GM21526 (cell line): ENCODE results near the gene IGF2.

Experiments used
- ATAC-seq: cut with Tn5 transposase; IDR thresholded peaks from one replicate; pipeline ENCODE4 v1.9.1; 2021; ENCODE audit warnings: moderate library complexity; ENCODE audit not compliant: unreplicated experiment, low FRiP score

IGF2 gene

DNA sequence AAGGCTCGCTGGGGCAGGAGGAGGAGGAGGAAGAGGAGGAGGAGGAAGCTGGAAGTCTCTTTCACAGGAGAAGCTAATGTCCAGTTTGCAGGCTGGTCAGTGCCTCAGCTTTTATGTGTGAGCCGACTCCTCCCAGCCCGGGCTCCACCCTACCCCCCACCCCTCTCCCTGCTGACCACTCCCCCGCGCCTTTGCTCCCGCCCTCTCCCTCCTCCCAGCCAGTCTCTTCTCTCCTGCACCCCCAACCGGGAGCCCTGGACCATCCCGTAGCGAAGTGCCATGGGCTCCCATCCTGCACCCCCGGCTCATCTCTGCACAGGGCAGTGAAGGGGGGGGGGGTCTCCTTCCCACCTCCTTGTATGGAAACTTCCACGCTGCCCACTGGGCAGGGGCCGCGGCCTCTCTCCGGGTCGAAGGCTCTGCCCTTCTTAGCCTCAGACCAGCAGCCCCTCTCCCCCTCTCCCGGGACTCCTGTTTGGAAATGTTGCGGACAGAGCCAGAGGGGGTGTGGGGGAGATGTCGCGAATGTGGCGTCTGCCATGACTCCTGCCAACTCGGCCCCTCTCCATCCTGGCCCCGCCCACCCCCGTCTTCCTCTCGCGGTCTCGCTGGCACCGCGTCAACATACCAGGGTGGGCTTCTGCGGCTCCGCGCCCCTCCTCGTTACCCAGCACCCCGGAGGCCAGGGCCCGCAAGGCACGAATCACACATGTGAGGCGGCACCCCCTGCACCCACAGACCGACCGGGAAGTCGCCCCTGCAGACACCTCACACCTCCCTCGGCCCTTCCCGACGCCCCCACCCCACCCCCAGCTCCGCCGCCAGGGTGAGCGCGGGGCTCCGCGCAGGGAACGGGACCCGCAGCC lies 1.8 kb downstream of the IGF2 start:
- no peak for ATAC-seq

DNA sequence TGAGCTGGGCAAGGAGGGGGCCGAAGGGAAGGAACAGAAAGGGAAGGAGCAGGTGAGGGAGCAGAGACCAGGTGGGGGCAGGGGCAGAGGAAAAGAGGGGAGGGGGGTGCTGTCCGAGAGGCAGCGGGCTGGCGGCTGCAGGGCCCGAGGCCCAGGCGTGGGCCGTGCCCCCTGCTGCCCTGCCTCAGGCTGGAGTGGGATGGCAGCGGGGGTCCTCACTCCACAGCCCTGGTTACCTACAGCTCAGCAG lies 2.3 kb downstream of the IGF2 start:
- ATAC-seq = no peak

GRCh38 chr11:2136209-2136951 lies 2.8 kb downstream of the IGF2 start:
- ATAC-seq = no peak

GRCh38 chr11:2135648-2136201 lies 3.5 kb downstream of the IGF2 start:
- no peak for ATAC-seq

DNA sequence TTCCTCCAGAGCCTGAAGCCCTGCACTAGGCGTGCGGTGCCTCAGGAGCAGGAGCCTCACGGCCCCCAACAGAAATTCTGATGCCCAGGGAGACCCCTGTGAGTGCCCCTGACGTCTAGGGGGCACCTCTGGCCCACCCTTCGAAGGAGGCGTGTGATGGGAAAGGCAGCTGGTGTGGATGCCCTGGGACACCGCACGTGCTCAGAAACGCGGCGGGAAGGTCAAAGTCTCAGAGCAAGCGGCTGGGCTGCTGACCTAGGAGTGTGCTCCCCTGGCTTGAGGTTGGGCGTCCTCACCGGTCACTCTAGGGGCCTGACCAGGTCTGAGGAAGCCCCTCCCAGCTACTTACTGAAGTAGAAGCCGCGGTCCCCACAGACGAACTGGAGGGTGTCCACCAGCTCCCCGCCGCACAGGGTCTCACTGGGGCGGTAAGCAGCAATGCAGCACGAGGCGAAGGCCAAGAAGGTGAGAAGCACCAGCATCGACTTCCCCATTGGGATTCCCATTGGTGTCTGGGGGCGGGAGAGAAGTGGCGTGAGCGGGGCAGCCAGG lies 4.1 kb downstream of the IGF2 start:
- no peak for ATAC-seq

GRCh38 chr11:2134022-2135010 lies 4.9 kb downstream of the IGF2 start:
- ATAC-seq = no peak

DNA sequence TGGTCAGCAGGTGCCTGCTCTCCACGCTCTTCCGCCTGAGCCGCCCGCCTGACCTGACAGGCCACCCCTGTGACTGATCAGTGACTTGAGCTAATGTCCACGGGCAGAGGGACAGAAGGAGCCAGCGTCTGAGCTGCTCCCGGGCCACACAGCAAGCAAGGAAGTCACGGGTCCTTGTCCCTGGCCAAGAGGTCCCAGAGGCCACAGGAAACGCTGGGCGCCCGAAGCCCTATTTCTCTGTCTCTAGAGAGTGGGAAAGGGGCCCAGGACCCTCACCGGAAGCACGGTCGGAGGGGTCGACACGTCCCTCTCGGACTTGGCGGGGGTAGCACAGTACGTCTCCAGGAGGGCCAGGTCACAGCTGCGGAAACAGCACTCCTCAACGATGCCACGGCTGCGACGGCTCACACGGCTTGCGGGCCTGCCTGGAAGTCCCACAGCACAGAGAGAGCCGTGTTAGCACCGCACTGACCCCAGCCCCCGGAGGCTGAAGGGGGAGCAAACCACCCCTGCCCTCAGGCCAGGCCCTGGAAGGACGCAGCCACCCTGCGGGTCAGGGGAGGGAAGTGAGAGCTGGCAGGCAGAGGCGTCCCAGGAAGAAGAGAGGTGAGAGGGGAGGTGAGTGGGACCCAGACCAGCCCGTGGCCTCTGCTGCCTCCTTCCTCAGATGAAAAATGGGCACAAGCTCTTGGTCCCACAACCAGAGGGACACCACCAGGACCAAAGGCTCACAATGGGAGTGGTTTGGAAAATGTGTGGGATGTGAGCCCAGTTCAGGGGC lies 5.8 kb downstream of the IGF2 start:
- no peak for ATAC-seq

- no peak for ATAC-seq
These were observed 6.3 kb downstream of the IGF2 start for GRCh38 chr11:2132874-2133240.

DNA sequence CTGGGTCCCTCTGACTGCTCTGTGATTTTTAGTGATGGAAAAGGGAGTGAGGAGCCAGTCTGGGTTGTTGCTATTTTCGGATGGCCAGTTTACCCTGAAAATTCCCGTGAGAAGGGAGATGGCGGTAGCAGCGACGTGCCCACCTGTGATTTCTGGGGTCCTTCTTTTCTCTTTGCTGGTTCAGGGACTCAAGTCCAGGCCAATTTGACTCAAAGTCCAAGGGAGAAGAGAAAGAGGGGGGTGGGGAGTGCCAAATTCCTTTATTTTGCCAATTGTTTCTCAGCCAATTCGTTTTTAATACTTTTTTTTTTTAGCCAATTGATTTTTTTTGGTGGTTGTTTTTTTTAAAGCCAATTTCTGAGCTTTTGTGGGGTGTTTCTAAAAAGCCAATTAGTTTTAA lies 6.9 kb downstream of the IGF2 start:
- no peak for ATAC-seq

GRCh38 chr11:2131371-2132236 lies 7.6 kb downstream of the IGF2 start:
- no peak for ATAC-seq

GRCh38 chr11:2130881-2131352 lies 8.3 kb downstream of the IGF2 start:
- ATAC-seq = no peak

- no peak for ATAC-seq
These were observed 9.4 kb downstream of the IGF2 start for GRCh38 chr11:2129699-2130366.

GRCh38 chr11:2129308-2129698 lies 9.9 kb downstream of the IGF2 start:
- ATAC-seq = no peak

DNA sequence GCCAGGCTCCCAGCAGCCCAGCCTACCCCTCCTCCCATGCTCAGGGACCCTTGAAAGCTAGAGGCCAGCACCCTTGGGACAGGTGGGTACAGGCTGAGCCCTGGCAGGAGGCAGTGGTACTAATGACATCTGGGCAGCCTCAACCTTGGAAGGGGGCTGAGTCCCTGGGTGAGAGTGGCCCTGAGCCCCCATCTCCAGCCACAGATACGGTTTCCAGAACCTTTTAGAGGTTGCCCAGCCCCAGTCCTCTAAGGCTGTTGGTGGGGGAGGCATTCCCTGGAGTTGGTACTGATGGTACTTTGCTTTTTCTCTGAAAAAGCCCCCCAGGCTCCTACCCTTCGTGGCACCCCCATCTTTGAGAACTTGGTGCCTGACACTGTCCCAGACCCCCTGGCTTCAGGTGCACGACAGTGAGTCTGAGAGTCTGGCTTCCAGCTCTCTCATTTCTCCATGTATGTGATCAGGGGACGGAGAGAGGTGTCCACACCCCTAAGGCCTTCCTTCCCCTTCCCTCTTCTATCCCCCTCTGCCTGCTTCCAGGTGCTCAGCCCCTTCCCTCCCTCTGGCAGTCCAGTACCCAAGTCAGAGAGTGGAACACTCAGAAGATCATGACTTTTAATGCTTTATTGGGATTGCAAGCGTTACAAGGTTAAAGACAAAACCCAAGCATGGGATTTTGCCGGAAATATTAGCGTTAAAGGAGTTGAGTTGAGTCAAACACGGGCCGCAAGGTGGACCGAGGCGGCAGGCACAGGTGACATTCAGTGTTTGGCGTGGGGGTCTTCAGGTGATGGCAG lies 10.5 kb downstream of the IGF2 start:
- ATAC-seq = no peak

DNA sequence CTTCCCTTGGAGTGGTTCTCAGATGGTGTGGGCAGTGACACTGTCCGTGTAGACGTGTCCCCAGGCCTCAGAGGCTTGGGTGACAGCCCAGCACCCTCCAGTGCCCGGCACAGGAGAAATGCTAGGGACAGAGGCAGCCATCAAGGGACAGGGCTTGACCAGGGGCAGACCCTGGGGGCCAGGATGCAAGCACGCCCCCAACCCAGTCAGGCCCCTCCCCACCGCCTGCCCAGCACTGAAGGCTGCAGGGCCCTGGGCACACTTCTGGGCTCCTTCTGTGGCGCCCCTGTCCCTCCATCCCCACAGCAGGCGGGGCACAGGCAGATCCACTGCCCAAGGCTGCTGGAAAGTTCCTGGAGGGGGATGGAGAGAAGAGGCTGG lies 11.1 kb downstream of the IGF2 start:
- no peak for ATAC-seq

DNA sequence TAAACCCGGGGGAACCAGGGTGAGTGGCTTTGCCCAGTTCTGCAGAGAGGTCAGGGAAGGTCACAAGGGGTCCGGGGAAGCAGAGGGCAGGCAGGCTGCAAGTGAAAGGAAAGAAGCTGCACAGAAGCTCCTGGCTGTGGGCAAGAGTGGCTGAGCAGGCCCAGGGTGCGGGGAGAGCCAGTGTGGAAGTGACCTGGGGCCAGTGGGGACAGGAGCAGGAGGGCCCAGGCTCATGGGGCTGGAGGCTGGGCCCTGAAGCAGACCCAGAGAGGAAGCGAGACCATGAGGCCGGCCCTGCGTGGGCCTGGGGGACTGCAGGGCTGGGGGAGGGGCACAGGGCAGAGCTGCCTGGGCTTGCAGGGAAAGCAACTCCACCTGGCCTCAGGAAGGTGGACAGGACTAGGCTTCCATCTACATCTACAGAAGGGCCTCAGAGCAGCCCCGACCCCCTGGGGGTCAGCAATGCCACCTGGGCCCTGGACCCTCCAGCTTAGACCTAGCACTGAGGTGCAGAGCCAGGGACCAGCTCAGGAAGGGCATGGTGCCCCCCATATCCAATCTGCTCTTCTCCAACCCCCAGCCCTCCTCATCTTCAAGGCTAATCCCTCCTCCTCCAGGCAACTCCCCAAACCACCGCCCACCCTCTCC lies 11.6 kb downstream of the IGF2 start:
- ATAC-seq = no peak

DNA sequence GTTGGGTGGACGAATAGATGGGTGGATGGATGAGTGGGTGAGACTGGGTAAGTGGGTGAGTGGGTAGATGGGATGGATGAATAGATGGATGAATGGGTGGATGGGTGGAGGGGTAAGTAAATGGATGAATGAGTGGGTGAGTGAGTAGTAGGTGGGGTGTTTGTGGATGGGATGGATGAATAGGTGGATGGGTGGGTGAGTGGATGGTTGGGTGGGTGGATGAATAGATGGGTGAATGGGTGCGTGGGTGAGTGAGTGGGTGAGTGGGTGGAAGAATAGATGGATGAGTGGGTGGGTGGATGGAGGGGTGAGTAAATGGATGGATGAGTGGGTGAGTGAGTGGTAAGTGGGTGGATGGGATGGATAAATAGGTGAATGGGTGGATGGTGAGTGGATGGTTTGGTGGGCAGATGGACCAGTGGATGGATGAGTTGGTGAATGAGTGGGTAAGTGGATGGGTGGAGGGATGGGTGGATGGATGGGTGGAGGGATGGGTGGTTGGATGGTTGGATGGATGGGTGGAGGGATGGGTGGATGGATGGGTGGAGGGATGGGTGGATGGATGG lies 12.6 kb downstream of the IGF2 start:
- ATAC-seq = no peak
